OCI-M2 (cell line): ENCODE results near the gene NNT.
"Not testable (repeated sequence)": the region's sequence is repeated elsewhere in the genome, so short reads cannot be mapped to it uniquely, and the experiment has no call there.

ENCODE experiments used
- DNase-seq: peaks from one replicate; lab custom pipeline; 2025; ENCODE audit not compliant: unreplicated experiment; lab: John Stamatoyannopoulos, UW

NNT gene

GRCh38 chr5:43582082-43583005, 20.6 kb upstream of the NNT start:
- DNase-seq = no peak

- no peak for DNase-seq
These were observed 19.3 kb upstream of the NNT start for GRCh38 chr5:43583724-43584123.

- no peak for DNase-seq
These were observed 18.7 kb upstream of the NNT start for GRCh38 chr5:43584166-43584699.

GRCh38 chr5:43588842-43589241, 14.1 kb upstream of the NNT start:
- DNase-seq = no peak

- DNase-seq = no peak
These were observed 13.7 kb upstream of the NNT start for GRCh38 chr5:43589310-43589709.

GRCh38 chr5:43590700-43591099, 12.3 kb upstream of the NNT start:
- no peak for DNase-seq

GRCh38 chr5:43592363-43592762, 10.6 kb upstream of the NNT start:
- DNase-seq = no peak

- not testable (repeated sequence) for DNase-seq
These were observed 4.1 kb upstream of the NNT start for GRCh38 chr5:43598927-43599326.

- DNase-seq = no peak
These were observed 1.3 kb upstream of the NNT start for GRCh38 chr5:43601454-43602260.

- DNase-seq = no peak
These were observed 601 bp downstream of the NNT start for GRCh38 chr5:43603344-43604217.

GRCh38 chr5:43604699-43605098, 1.7 kb downstream of the NNT start:
- no peak for DNase-seq

GRCh38 chr5:43606351-43606750, 3.4 kb downstream of the NNT start:
- DNase-seq = no peak

GRCh38 chr5:43608406-43608805, 5.4 kb downstream of the NNT start:
- DNase-seq = no peak

- DNase-seq = no peak
These were observed 6.8 kb downstream of the NNT start for GRCh38 chr5:43609752-43610151.

GRCh38 chr5:43613370-43613769, 10.4 kb downstream of the NNT start:
- no peak for DNase-seq

GRCh38 chr5:43615445-43616184, 12.6 kb downstream of the NNT start:
- no peak for DNase-seq

- DNase-seq = no peak
These were observed 13.6 kb downstream of the NNT start for GRCh38 chr5:43616535-43616934.

GRCh38 chr5:43619380-43619779, 16.4 kb downstream of the NNT start:
- no peak for DNase-seq

GRCh38 chr5:43619911-43620310, 16.9 kb downstream of the NNT start:
- DNase-seq = no peak

- DNase-seq = no peak
These were observed 18.0 kb downstream of the NNT start for GRCh38 chr5:43620944-43621505.
